Measurements from ENCODE around the gene ZSWIM5.
"Not testable (repeated sequence)": the region's sequence is repeated elsewhere in the genome, so short reads cannot be mapped to it uniquely, and the experiment has no call there.

The ZSWIM5 gene

DNA sequence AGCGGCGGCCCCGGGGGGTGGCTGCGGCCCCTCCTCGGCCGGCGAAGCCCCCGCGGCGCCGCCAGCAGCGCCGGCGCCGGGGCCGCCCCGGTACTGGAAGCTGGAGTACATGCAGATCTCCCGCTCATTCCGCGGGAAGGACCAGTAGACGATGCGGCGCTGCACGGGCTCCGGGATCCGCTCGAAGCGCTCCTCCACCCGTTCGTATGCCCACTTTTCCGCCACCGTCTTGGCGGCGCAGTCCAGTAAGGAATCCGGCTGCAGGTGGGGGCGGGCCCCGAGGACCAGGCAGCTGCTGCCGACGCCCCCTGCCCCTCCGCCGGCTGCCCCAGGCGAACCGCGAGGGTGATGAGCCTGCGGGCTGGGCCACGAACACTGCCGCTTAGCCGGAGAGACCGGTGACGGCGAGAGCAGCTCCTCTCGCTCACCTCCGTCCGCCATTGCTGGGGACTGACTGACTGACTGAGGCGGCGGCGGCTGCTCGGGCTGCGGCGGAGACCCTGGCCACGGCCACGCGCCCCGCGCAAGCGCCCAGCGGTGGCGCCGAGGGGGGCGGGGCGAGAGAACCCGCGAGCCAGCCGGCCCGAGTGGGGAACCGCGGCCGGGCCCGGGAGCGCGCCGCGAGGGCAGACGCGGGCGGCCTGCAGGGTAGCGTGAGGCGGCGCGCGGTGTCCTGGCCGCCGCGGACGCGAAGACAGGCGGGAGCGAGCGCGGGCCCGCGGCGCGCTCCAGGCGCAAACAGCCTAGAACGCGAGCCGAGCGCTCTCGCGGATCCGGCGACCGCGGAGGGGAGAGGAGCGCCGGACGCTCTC lies at the start of gene ZSWIM5:
TSS of gene ZSWIM5 (minus strand) at position 696 of the 812 bp plus-strand sequence. CDS start at position 441, 255 bp downstream.
- Histone ChIP-seq H3K27me3 (ENCODE audit: control insufficient read depth in 1 of 2, insufficient read depth in 2 of 2, low read length in 2 of 2) (no peaks in the 10 kb centered on the region), H3K27ac (ENCODE audit: low read depth, low read length) (peak within 1 kb of the TSS; percentile 78)

DNA sequence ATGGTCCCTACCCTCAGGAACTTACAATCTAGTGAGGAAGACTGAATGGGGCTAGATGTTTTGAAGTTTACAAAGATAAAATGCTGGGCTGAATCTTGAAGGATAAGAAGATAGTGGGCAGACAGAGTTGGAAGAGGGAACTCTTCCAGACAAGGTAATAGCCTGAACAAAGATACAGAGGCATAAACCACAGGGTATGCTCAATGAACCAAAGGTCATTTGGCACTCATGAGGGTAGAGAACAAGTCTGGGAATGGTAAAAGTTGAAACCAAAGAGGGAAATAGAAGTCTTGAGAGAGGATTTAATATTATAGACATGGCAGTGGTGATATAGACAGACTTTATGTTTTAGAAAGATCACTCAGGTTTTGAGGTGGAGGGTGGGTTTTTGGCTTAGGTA lies 48.1 kb upstream of the ZSWIM5 start:
- H3K9me3 ChIP-seq (ENCODE audit: control insufficient read depth in 1 of 2, low read length in 2 of 2), result peaks cover 9 to 16% of the 10 kb centered on the region in 2 donors
- H3K27me3 ChIP-seq (ENCODE audit: control insufficient read depth in 1 of 2, insufficient read depth in 2 of 2, low read length in 2 of 2), result no peaks in the 10 kb centered on the region
- H3K9ac ChIP-seq (ENCODE audit: low read depth in 1 of 2, low read length in 2 of 2), result no peak overlapping the region
- peaks cover 3 to 16% of the 10 kb centered on the region in 2 donors for H3K4me1 ChIP-seq (ENCODE audit: control insufficient read depth in 1 of 2, insufficient read depth in 2 of 2, low read length in 2 of 2)
- no peak overlapping the region for H3K4me3 ChIP-seq (ENCODE audit: low read depth in 1 of 2, low read length in 2 of 2)
- H3K27ac ChIP-seq (ENCODE audit: low read depth, low read length), result no peak overlapping the region
- H3K36me3 ChIP-seq (ENCODE audit: control insufficient read depth in 1 of 2, insufficient read depth in 2 of 2, low read length in 2 of 2), result no peaks in the 10 kb centered on the region

More for the DNA sequence above, at the start of gene ZSWIM5:
- H3K9ac ChIP-seq (ENCODE audit: low read depth in 1 of 2, low read length in 2 of 2), result peak within 1 kb of the TSS; percentile 63 to 78
- peak within 1 kb of the TSS; percentile 81 to 93 for H3K4me3 ChIP-seq (ENCODE audit: low read depth in 1 of 2, low read length in 2 of 2)
- H3K4me1 ChIP-seq (ENCODE audit: control insufficient read depth in 1 of 2, insufficient read depth in 2 of 2, low read length in 2 of 2), result peaks cover 10 to 28% of the 10 kb centered on the region in 2 donors
- no peaks in the 10 kb centered on the region for H3K9me3 ChIP-seq (ENCODE audit: control insufficient read depth in 1 of 2, low read length in 2 of 2)
- H3K36me3 ChIP-seq (ENCODE audit: control insufficient read depth in 1 of 2, insufficient read depth in 2 of 2, low read length in 2 of 2), result no peaks in the 10 kb centered on the region

DNA sequence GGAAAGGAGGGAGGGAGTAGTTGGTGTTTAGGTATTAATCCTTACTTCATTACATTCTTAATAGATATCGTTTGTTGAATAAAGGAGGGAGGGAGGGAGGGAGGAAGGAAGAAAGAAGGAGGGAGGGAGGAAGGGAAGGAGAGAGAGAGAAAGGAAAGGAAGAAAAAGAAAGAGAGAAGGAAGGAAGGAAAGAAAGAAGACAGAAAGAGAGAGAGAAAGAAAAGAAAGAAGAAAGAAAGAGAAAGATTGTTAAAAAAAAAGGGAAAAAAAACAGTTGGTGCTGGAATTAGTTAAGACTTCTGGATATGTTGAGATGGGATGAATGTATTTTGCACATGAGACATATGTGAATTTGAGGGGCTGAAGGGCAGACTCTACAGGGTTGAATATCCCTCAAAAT lies 44.1 kb upstream of the ZSWIM5 start:
- Histone ChIP-seq H3K9ac (ENCODE audit: low read depth in 1 of 2, low read length in 2 of 2) (no peak overlapping the region), H3K4me3 (ENCODE audit: low read depth in 1 of 2, low read length in 2 of 2) (no peak overlapping the region), H3K9me3 (ENCODE audit: control insufficient read depth in 1 of 2, low read length in 2 of 2) (no peaks in the 10 kb centered on the region), H3K36me3 (ENCODE audit: control insufficient read depth in 1 of 2, insufficient read depth in 2 of 2, low read length in 2 of 2) (no peaks in the 10 kb centered on the region), H3K27ac (ENCODE audit: low read depth, low read length) (no peak overlapping the region), H3K4me1 (ENCODE audit: control insufficient read depth in 1 of 2, insufficient read depth in 2 of 2, low read length in 2 of 2) (peaks cover 0 to 16% of the 10 kb centered on the region in 2 donors), H3K27me3 (ENCODE audit: control insufficient read depth in 1 of 2, insufficient read depth in 2 of 2, low read length in 2 of 2) (no peaks in the 10 kb centered on the region)

DNA sequence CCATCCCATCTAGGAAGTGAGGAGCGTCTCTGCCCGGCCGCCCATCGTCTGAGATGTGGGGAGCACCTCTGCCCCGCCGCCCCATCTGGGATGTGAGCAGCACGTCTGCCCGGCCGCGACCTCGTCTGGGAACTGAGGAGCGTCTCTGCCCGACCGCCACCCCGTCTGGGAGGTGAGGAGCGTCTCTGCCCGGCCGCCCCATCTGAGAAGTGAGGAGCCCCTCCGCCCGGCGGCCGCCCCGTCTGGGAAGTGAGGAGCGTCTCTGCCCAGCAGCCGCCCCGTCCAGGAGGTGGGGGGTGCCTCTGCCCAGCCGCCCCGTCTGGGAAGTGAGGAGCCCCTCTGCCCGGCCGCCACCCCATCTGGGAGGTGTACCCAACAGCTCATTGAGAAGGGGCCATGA lies 41.6 kb upstream of the ZSWIM5 start:
- H3K9ac ChIP-seq (ENCODE audit: low read depth in 1 of 2, low read length in 2 of 2); H3K4me1 ChIP-seq (ENCODE audit: control insufficient read depth in 1 of 2, insufficient read depth in 2 of 2, low read length in 2 of 2); H3K9me3 ChIP-seq (ENCODE audit: control insufficient read depth in 1 of 2, low read length in 2 of 2); H3K27me3 ChIP-seq (ENCODE audit: control insufficient read depth in 1 of 2, insufficient read depth in 2 of 2, low read length in 2 of 2); H3K27ac ChIP-seq (ENCODE audit: low read depth, low read length); H3K4me3 ChIP-seq (ENCODE audit: low read depth in 1 of 2, low read length in 2 of 2); H3K36me3 ChIP-seq (ENCODE audit: control insufficient read depth in 1 of 2, insufficient read depth in 2 of 2, low read length in 2 of 2): not testable (repeated sequence)

DNA sequence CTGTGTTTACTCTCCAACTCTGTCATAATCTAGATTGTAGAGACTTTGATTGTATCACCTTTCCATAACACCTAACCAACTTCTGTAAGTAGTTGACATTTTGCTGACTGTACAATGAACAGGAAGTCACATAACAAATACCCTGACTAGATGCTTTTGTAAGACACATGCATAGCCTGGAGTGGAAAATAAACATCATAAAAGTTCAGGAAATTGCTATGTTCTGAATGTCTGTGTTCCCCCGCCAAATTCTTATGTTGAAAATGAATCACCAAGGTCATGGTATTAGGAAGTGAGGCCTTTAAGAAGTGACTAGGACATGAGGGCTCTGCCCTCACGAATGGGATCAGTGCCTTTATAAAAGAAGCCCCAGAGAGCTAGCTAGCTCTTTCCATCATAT lies 40.4 kb upstream of the ZSWIM5 start:
- Histone ChIP-seq H3K4me1 (ENCODE audit: control insufficient read depth in 1 of 2, insufficient read depth in 2 of 2, low read length in 2 of 2) (no peaks in the 10 kb centered on the region), H3K9ac (ENCODE audit: low read depth in 1 of 2, low read length in 2 of 2) (no peak overlapping the region), H3K9me3 (ENCODE audit: control insufficient read depth in 1 of 2, low read length in 2 of 2) (no peaks in the 10 kb centered on the region), H3K36me3 (ENCODE audit: control insufficient read depth in 1 of 2, insufficient read depth in 2 of 2, low read length in 2 of 2) (no peaks in the 10 kb centered on the region), H3K27ac (ENCODE audit: low read depth, low read length) (no peak overlapping the region), H3K4me3 (ENCODE audit: low read depth in 1 of 2, low read length in 2 of 2) (no peak overlapping the region), H3K27me3 (ENCODE audit: control insufficient read depth in 1 of 2, insufficient read depth in 2 of 2, low read length in 2 of 2) (no peaks in the 10 kb centered on the region)

DNA sequence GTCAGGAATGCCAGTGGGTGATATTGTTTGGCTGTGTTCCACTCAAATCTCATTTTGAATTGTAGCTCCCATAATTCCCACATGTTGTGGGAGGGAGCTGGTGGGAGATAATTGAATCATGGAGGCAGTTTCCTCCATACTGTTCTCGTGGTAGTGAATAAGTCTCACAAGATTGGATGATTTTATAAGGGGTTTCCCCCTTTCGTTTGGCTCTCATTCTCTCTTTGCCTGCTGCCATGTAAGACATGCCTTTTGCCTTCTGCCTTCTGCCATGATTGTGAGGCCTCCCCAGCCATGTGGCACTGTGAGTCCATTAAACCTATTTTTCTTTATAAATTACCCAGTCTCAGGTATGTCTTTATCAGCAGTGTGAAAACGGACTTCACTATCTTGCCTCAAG lies 40.0 kb upstream of the ZSWIM5 start:
- H3K36me3 ChIP-seq (ENCODE audit: control insufficient read depth in 1 of 2, insufficient read depth in 2 of 2, low read length in 2 of 2); H3K27ac ChIP-seq (ENCODE audit: low read depth, low read length); H3K9me3 ChIP-seq (ENCODE audit: control insufficient read depth in 1 of 2, low read length in 2 of 2); H3K4me1 ChIP-seq (ENCODE audit: control insufficient read depth in 1 of 2, insufficient read depth in 2 of 2, low read length in 2 of 2); H3K27me3 ChIP-seq (ENCODE audit: control insufficient read depth in 1 of 2, insufficient read depth in 2 of 2, low read length in 2 of 2); H3K9ac ChIP-seq (ENCODE audit: low read depth in 1 of 2, low read length in 2 of 2); H3K4me3 ChIP-seq (ENCODE audit: low read depth in 1 of 2, low read length in 2 of 2): not testable (repeated sequence)

DNA sequence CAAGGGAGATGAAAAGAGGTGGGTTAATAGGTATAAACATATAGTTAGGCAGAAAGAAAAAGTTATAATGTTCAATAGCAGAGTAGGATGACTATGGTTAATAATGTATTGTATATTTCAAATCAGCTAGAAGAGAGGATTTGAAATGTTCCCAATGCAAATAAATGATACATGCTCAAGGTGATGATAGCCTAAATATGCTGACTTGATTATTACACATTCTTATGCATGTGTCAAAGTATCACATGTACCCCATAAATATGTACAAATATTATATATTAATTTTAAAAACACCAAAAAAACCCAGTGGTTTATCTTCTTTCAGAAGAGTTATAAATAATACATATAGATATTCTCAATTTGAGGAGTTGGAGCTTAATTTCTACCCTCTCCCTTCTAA lies 38.3 kb upstream of the ZSWIM5 start:
- H3K27ac ChIP-seq (ENCODE audit: low read depth, low read length), result no peak overlapping the region
- H3K27me3 ChIP-seq (ENCODE audit: control insufficient read depth in 1 of 2, insufficient read depth in 2 of 2, low read length in 2 of 2), result no peaks in the 10 kb centered on the region
- no peaks in the 10 kb centered on the region for H3K4me1 ChIP-seq (ENCODE audit: control insufficient read depth in 1 of 2, insufficient read depth in 2 of 2, low read length in 2 of 2)
- no peak overlapping the region for H3K4me3 ChIP-seq (ENCODE audit: low read depth in 1 of 2, low read length in 2 of 2)
- no peaks in the 10 kb centered on the region for H3K36me3 ChIP-seq (ENCODE audit: control insufficient read depth in 1 of 2, insufficient read depth in 2 of 2, low read length in 2 of 2)
- H3K9ac ChIP-seq (ENCODE audit: low read depth in 1 of 2, low read length in 2 of 2), result no peak overlapping the region
- peaks cover 0 to 4% of the 10 kb centered on the region in 2 donors for H3K9me3 ChIP-seq (ENCODE audit: control insufficient read depth in 1 of 2, low read length in 2 of 2)

DNA sequence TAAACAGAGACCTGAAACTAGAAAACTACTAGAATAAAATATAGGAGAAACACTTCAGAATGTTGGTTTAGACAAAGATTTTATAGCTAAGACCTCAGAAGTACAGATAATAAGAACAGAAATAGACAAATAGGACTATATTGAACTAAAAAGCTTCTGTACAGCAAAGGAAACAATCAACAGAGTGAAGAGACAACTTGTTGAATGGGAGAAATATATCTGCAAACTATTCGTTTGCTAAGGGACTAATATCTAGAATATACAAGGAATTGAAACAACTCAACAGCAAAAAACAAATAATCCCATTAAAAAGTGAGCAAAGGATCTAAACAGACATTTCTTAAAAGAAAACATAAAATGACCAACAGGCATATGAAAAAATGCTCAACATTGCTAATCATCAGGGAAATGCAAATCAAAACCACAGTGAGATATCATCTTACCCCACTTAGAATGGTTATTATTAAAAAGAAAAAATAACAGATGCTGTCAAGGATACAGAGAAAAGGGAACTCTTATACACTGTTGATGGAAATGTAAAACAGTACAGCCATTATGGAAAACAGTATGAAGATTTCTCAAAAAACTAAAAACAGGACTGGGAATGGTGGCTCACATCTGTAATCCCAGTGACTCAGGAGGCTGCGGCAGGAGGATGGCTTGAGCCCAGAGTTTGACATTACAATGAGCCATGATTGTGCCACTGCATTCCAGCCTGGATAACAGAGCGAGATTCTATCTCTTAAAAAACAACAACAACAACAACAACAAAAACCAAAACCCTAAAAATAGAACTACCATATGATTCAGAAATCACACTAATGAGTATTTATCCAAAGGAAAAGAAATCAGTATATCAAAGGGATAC lies 37.3 kb upstream of the ZSWIM5 start:
- no peak overlapping the region for H3K27ac ChIP-seq (ENCODE audit: low read depth, low read length)
- H3K4me3 ChIP-seq (ENCODE audit: low read depth in 1 of 2, low read length in 2 of 2), result no peak overlapping the region
- no peak overlapping the region for H3K9ac ChIP-seq (ENCODE audit: low read depth in 1 of 2, low read length in 2 of 2)
- H3K4me1 ChIP-seq (ENCODE audit: control insufficient read depth in 1 of 2, insufficient read depth in 2 of 2, low read length in 2 of 2), result no peaks in the 10 kb centered on the region
- peaks cover 0 to 4% of the 10 kb centered on the region in 2 donors for H3K9me3 ChIP-seq (ENCODE audit: control insufficient read depth in 1 of 2, low read length in 2 of 2)
- no peaks in the 10 kb centered on the region for H3K36me3 ChIP-seq (ENCODE audit: control insufficient read depth in 1 of 2, insufficient read depth in 2 of 2, low read length in 2 of 2)
- H3K27me3 ChIP-seq (ENCODE audit: control insufficient read depth in 1 of 2, insufficient read depth in 2 of 2, low read length in 2 of 2), result no peaks in the 10 kb centered on the region

DNA sequence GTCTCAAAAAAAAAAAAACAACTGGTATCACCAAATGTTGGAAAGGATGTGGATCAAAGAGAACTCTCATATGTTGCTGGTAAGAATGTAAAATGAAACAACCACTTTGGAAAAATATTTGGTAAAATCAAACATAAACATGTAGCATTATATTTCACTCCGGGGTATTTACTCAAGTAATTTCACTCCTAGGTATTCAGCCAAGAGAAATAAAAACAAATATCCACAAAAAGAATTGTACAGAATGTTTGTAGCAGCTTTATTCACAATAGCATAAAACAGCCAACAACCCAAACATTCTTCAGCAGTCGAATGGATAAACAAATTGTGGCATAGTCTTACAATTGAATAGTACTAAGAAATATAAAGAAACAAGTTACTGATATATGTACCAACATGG lies 32.4 kb upstream of the ZSWIM5 start:
- no peaks in the 10 kb centered on the region for H3K4me1 ChIP-seq (ENCODE audit: control insufficient read depth in 1 of 2, insufficient read depth in 2 of 2, low read length in 2 of 2)
- H3K9me3 ChIP-seq (ENCODE audit: control insufficient read depth in 1 of 2, low read length in 2 of 2), result peaks cover 0 to 4% of the 10 kb centered on the region in 2 donors
- H3K4me3 ChIP-seq (ENCODE audit: low read depth in 1 of 2, low read length in 2 of 2), result no peak overlapping the region
- H3K27ac ChIP-seq (ENCODE audit: low read depth, low read length), result no peak overlapping the region
- no peaks in the 10 kb centered on the region for H3K36me3 ChIP-seq (ENCODE audit: control insufficient read depth in 1 of 2, insufficient read depth in 2 of 2, low read length in 2 of 2)
- H3K27me3 ChIP-seq (ENCODE audit: control insufficient read depth in 1 of 2, insufficient read depth in 2 of 2, low read length in 2 of 2), result no peaks in the 10 kb centered on the region
- H3K9ac ChIP-seq (ENCODE audit: low read depth in 1 of 2, low read length in 2 of 2), result no peak overlapping the region

DNA sequence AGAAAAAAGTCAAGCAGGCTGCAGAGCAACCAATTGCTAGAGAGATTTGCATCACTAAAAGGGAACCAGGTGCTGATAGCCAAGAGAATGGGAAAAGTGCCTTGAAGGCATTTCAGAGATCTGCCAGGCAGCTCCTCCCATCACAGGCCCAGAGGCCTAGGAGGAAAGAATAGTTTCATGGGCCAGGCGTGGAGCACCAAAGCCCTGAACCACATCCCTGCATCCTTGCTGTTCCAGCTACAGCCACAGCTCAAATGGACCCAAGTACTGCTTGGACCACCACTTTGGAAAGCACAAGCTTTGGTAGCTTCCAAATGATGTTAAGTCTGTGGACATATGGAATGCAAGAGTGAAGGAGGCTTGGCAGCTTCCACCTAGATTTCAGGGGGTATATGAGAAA lies 29.7 kb upstream of the ZSWIM5 start:
- H3K27ac ChIP-seq (ENCODE audit: low read depth, low read length), result no peak overlapping the region

More for the DNA sequence above, 29.7 kb upstream of the ZSWIM5 start:
- Histone ChIP-seq H3K36me3 (ENCODE audit: control insufficient read depth in 1 of 2, insufficient read depth in 2 of 2, low read length in 2 of 2) (no peaks in the 10 kb centered on the region), H3K4me3 (ENCODE audit: low read depth in 1 of 2, low read length in 2 of 2) (no peak overlapping the region), H3K4me1 (ENCODE audit: control insufficient read depth in 1 of 2, insufficient read depth in 2 of 2, low read length in 2 of 2) (no peaks in the 10 kb centered on the region), H3K9ac (ENCODE audit: low read depth in 1 of 2, low read length in 2 of 2) (no peak overlapping the region), H3K9me3 (ENCODE audit: control insufficient read depth in 1 of 2, low read length in 2 of 2) (peaks cover 0 to 4% of the 10 kb centered on the region in 2 donors), H3K27me3 (ENCODE audit: control insufficient read depth in 1 of 2, insufficient read depth in 2 of 2, low read length in 2 of 2) (no peaks in the 10 kb centered on the region)

All from duodenal mucosa (tissue), 2 donors.